Activated CD4-positive, alpha-beta memory T cell treated with anti-CD3 and anti-CD28 coated beads, Interleukin-2, amount 10 ng/mL, durations not matched to agents 7 days and 5 days (primary cell): ENCODE results near the gene SCAPER. TPM values are rescaled to one million over a fixed set of nuclear protein-coding genes. Genes with fewer than 3 reads are reported as not detected.
A peak's percentile ranks its signal among the peaks of the same experiment; 100 is the strongest.
"Not testable (repeated sequence)": the region's sequence is repeated elsewhere in the genome, so short reads cannot be mapped to it uniquely, and the experiment has no call there.

Experiments used
- CTCF ChIA-PET: fragments of 350-600 bp; sonication (Branson Sonifier 250); formaldehyde crosslinking; loops from one replicate; lab custom pipeline; 2021; ENCODE audit warnings: antibody characterized with exemption, inconsistent platforms; lab: Charles Lee
- POLR2A ChIA-PET: fragments of 350-600 bp; sonication (Branson Sonifier 250); formaldehyde crosslinking; loops from one replicate; lab custom pipeline; 2021; ENCODE audit warnings: antibody characterized with exemption; lab: Charles Lee
- DNase-seq: peaks from one replicate; pipeline ENCODE4 v3.0.0-alpha.2; 2020
- H3K27ac Mint-ChIP-seq: one replicate; pipeline ENCODE4 v1.8.0; 2021; ENCODE audit warnings: mild to moderate bottlenecking, mixed read lengths
- H3K27me3 Mint-ChIP-seq: one replicate; pipeline ENCODE4 v1.8.0; 2021; ENCODE audit warnings: mixed read lengths
- H3K36me3 Mint-ChIP-seq: one replicate; pipeline ENCODE4 v1.8.0; 2021; ENCODE audit warnings: low read depth, mixed read lengths
- H3K4me1 Mint-ChIP-seq: one replicate; pipeline ENCODE4 v1.8.0; 2021; ENCODE audit warnings: mixed read lengths
- H3K4me3 Mint-ChIP-seq: one replicate; pipeline ENCODE4 v1.8.0; 2021; ENCODE audit warnings: mild to moderate bottlenecking, mixed read lengths
- H3K9me3 Mint-ChIP-seq: one replicate; pipeline ENCODE4 v1.8.0; 2021; ENCODE audit warnings: mixed read lengths
- total RNA-seq, 2 experiments: library from RNA; stranded (reverse); gene quantifications; one replicate each; pipeline ENCODE4 v1.2.3, GENCODE V29; 2021

SCAPER gene
- total RNA-seq, 2 experiments from 2014 or later: 19.2 to 21.9 TPM

DNA sequence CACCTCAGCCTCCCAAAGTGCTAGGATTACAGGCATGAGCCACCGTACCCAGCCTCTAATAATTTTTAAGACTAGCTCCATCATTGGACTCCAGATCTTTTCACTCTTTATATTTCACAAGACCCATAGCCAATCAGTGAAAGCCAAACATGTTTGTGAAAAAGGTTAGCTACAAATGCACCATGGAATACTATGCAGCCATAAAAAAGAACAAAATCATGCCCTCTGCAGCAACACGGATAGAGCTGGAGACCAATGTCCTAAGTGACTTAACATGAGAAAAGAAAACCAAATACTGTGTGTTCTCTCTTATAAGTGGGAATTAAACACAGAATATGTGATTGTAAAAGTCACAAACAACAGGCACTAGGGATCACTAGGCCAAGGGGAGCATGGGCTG, 3.2 kb downstream of the SCAPER start:
- Mint-ChIP-seq H3K36me3 (peaks cover 4% of the 10 kb centered on the region), H3K27me3 (no peaks in the 10 kb centered on the region), H3K4me1 (peaks cover 34% of the 10 kb centered on the region), H3K27ac (no peak overlapping the region), H3K4me3 (no peak overlapping the region), H3K9me3 (no peaks in the 10 kb centered on the region)
- no peak for DNase-seq
- ChIA-PET POLR2A (no interaction called here), CTCF (no interaction called here)

DNA sequence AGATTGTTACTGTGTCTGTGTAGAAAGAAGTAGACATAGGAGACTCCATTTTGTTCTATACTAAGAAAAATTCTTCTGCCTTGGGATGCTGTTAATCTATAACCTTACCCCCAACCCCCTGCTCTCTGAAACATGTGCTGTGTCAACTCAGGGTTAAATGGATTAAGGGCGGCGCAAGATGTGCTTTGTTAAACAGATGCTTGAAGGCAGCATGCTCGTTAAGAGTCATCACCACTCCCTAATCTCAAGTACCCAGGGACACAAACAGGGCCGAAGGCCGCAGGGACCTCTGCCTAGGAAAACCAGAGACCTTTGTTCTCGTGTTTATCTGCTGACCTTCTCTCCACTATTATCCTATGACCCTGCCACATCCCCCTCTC, 5.2 kb downstream of the SCAPER start:
- H3K36me3 Mint-ChIP-seq, H3K9me3 Mint-ChIP-seq, DNase-seq, POLR2A ChIA-PET, H3K4me3 Mint-ChIP-seq, H3K27ac Mint-ChIP-seq, CTCF ChIA-PET, H3K27me3 Mint-ChIP-seq: not testable (repeated sequence)
- peaks cover 21% of the 10 kb centered on the region for H3K4me1 Mint-ChIP-seq

DNA sequence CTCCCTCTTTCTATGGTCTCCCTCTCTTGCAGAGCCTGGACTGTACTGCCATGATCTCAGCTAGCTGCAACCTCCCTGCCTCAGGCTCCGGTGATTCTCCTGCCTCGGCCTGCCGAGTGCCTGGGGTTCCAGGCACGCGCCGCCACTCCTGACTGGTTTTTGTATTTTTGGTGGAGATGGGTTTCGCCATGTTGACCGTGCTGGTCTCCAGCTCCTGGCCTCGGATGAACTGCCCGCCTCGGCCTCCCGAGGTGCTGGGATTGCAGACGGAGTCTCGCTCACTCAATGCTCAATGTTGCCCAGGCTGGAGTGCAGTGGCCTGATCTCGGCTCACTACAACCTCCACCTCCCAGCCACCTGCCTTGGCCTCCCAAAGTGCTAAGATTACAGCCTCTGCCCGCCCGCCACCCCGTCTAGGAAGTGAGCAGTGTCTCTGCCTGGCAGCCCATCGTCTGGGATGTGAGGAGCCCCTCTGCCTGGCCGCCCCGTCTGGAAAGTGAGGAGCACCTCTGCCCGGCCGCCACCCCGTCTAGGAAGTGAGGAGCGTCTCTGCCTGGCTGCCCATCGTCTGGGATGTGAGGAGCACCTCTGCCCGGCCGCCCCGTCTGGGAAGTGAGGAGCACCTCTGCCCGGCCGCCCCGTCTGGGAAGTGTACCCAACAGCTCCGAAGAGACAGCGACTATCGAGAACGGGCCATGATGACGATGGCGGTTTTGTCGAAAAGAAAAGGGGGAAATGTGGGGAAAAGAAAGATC, 5.8 kb downstream of the SCAPER start:
- Mint-ChIP-seq H3K36me3 (peaks cover 13% of the 10 kb centered on the region), H3K4me1 (peaks cover 22% of the 10 kb centered on the region)
- H3K4me3 Mint-ChIP-seq, POLR2A ChIA-PET, H3K27me3 Mint-ChIP-seq, CTCF ChIA-PET, H3K27ac Mint-ChIP-seq, DNase-seq, H3K9me3 Mint-ChIP-seq: not testable (repeated sequence)

DNA sequence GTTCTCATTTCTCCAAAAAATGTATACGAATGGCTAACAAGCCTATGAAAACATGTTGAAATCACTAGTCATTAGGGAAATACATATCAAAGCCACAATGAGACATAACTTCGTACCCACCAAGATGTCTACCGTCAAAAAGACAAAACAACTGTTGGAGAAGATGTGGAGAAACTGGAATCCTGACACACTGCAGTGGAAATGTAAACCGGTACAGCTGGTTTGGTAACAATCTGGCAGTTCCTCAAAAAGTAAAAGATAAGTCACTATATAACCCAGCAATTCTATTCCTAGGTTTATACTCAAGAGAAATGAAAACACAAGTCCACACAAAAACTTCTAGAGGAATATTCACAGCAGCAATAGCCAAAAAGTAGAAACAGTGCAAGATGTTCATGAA, 7.0 kb downstream of the SCAPER start:
- no peaks in the 10 kb centered on the region for H3K27me3 Mint-ChIP-seq
- H3K9me3 Mint-ChIP-seq: peaks cover 8% of the 10 kb centered on the region
- peaks cover 14% of the 10 kb centered on the region for H3K4me1 Mint-ChIP-seq
- no peak overlapping the region for H3K27ac Mint-ChIP-seq
- ChIA-PET POLR2A (no interaction called here), CTCF (no interaction called here)
- no peak for DNase-seq
- no peak overlapping the region for H3K4me3 Mint-ChIP-seq
- H3K36me3 Mint-ChIP-seq: peaks cover 22% of the 10 kb centered on the region

DNA sequence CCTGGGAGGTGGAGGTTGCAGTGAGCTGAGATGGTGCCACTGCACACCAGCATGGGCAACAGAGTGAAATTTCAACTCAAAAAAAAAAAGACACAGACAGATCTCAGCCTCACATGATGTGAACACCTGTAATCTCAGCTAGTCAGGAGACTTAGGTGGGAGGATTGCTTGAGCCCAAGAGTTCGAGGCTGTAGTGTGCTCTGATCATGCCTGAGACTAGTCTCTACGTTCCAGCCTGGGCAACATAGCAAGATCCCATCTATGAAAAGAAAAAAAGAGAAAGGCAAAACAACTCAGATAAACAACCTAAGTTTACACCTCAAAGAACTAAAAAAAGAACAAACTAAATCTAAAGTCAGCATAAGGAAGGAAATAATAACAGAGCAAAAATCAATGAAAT, 11.0 kb downstream of the SCAPER start:
- POLR2A ChIA-PET: no interaction called here
- DNase-seq: no peak
- Mint-ChIP-seq H3K9me3 (peaks cover 12% of the 10 kb centered on the region), H3K4me3 (no peak overlapping the region), H3K27ac (no peak overlapping the region), H3K36me3 (peaks cover 53% of the 10 kb centered on the region), H3K4me1 (peaks cover 11% of the 10 kb centered on the region), H3K27me3 (no peaks in the 10 kb centered on the region)
- CTCF ChIA-PET: no interaction called here

DNA sequence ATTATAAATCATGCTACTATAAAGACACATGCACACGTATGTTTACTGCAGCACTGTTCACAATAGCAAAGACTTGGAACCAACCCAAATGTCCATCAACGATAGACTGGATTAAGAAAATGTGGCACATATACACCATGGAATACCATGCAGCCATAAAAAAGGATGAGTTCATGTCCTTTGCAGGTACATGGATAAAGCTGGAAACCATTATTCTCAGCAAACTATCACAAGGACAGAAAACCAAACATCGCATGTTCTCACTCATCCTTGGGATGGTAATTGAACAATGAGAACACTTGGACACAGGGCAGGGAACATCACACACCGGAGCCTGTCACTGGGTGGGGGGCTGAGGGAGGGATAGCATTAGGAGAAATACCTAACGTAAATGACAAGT, 12.3 kb downstream of the SCAPER start:
- H3K27ac Mint-ChIP-seq, CTCF ChIA-PET, H3K27me3 Mint-ChIP-seq, POLR2A ChIA-PET, H3K4me3 Mint-ChIP-seq, DNase-seq: not testable (repeated sequence)
- Mint-ChIP-seq H3K9me3 (peaks cover 12% of the 10 kb centered on the region), H3K36me3 (peaks cover 55% of the 10 kb centered on the region), H3K4me1 (peaks cover 11% of the 10 kb centered on the region)

DNA sequence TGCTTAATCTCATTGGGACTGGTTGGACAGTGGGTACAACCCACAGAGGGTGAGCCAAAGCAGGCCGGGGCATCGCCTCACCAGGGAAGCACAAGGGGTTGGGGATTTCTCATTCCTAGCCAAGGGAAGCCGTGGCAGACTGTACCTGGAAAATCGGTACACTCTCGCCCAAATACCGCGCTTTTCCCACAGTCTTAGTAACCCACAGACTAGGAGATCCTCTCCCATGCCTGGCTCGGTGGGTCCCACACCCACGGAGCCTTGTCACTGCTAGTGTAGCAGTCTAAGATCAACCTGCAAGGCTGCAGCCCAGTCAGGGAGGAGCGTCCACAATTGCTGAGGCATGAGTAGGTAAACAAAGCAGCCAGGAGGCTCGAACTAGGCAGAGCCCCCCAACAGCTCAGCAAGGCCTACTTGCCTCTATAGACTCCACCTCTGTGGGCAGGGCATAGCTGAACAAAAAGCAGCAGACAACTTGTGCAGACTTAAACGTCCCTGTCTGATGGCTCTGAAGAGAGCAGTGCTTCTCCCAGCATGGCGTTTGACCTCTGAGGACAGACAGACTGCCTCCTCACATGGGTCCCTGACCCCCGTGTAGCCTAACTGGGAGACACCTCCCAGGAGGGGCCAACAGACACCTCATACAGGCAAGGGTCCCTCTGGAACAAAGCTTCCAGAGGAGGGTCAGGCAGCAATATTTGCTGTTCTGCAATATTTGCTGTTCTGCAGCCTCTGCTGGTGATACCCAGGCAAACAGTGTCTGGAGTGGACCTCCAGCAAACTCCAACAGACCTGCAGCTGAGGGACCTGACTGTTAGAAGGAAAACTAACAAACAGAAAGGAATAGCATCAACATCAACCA, 17.6 kb downstream of the SCAPER start:
- H3K27ac Mint-ChIP-seq, DNase-seq, H3K4me1 Mint-ChIP-seq, H3K4me3 Mint-ChIP-seq, H3K27me3 Mint-ChIP-seq, CTCF ChIA-PET, H3K9me3 Mint-ChIP-seq, POLR2A ChIA-PET: not testable (repeated sequence)
- H3K36me3 Mint-ChIP-seq: peaks cover 41% of the 10 kb centered on the region

DNA sequence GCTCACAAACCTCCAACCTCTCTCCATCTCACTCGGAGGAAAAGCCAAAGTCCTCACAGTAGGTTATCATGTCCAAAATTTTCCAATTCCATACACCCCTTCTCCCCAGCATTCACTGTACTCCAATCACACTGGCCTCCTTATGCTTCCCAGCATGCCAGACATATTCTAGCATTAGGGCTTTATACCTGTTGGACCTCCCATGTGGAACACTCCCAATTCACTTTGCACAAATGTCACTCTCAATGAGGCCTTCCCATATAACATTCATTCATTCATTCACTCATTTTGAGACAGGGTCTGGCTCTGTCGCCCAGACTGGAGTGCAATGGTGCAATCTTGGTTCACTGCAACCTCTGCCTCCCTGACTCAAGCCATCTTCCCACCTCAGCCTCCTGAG, 19.9 kb downstream of the SCAPER start:
- Mint-ChIP-seq H3K4me3 (no peak overlapping the region), H3K27ac (no peak overlapping the region), H3K27me3 (no peaks in the 10 kb centered on the region), H3K9me3 (peaks cover 5% of the 10 kb centered on the region), H3K36me3 (peaks cover 28% of the 10 kb centered on the region), H3K4me1 (no peaks in the 10 kb centered on the region)
- ChIA-PET POLR2A (no interaction called here), CTCF (no interaction called here)
- no peak for DNase-seq

DNA sequence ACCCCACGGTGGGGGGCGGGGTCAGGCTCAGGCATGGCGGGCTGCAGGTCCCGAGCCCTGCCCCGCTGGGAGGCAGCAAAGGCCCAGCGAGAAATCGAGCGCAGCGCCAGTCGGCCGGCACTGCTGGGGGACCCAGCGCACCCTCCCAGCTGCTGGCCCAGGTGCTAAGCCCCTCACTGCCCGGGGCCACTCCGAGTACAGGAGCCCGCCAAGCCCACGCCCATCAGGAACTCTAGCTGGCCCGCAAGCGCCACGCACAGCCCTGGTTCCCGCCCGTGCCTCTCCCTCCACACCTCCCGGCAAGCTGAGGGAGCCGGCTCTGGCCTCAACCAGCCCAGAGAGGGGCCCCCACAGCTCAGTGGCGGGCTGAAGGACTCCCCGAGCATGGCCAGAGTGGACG, 29.2 kb downstream of the SCAPER start:
- Mint-ChIP-seq H3K27ac (no peak overlapping the region), H3K4me3 (no peak overlapping the region), H3K4me1 (peaks cover 14% of the 10 kb centered on the region), H3K27me3 (no peaks in the 10 kb centered on the region), H3K36me3 (peaks cover 12% of the 10 kb centered on the region), H3K9me3 (no peaks in the 10 kb centered on the region)
- ChIA-PET POLR2A (no interaction called here), CTCF (no interaction called here)
- DNase-seq: no peak

DNA sequence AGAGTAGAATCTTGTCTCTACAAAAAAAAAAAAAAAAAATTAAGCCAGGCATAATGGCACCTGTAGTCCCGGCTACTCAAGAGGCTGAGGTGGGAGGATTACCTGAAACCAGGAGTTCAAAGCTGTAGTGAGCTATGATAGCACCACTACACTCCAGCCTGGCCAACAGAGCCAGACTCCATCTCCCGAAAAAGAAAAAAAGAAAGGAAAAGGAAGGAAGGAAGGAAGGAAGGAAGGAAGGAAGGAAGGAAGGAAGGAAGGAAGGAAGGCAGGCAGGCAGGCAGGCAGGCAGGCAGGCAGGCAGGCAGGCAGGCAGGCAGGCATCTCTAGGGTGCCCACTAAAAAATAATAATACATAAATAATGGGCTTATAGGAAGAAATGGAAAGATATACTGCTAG, 32.1 kb downstream of the SCAPER start:
- H3K4me1 Mint-ChIP-seq, H3K9me3 Mint-ChIP-seq: not testable (repeated sequence)
- POLR2A ChIA-PET: interaction anchor here (0.6 kb wide), 1 partner anchor 129 kb away, joined by 3 read pairs; no protein-coding TSS in a partner anchor

DNA sequence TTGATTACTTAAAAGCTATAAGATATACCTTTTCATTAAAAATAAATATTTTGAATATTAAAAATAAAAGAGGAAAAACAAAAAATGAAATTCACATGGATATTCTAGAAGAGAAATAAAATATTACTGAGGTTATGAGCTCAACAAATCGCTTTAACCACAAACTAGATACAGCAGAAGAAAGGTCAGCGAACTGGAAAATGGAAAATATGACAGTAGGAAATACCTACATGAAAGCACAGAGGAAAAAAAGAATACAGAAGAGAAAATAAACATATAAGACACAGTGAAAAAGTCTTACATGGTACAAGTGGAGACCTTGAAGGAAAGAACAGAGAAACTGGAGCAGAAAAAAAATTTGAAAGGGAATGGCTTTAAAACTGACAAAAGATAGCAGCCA, 33.2 kb downstream of the SCAPER start:
- Mint-ChIP-seq H3K4me3 (no peak overlapping the region), H3K36me3 (peaks cover 9% of the 10 kb centered on the region), H3K27ac (peak overlapping the region; percentile 1), H3K4me1 (peaks cover 5% of the 10 kb centered on the region), H3K9me3 (no peaks in the 10 kb centered on the region), H3K27me3 (no peaks in the 10 kb centered on the region)
- no peak for DNase-seq
- POLR2A ChIA-PET: interaction anchor here (0.8 kb wide), 1 partner anchor 9 kb away, joined by 3 read pairs; no protein-coding TSS in a partner anchor
- CTCF ChIA-PET: interaction anchor here (0.7 to 1.0 kb wide), 3 partner anchors 228 to 681 kb away, joined by 3 read pairs; no protein-coding TSS in a partner anchor

More for the DNA sequence above, 32.1 kb downstream of the SCAPER start:
- H3K27ac Mint-ChIP-seq, H3K36me3 Mint-ChIP-seq, H3K27me3 Mint-ChIP-seq, CTCF ChIA-PET, DNase-seq, H3K4me3 Mint-ChIP-seq: not testable (repeated sequence)

DNA sequence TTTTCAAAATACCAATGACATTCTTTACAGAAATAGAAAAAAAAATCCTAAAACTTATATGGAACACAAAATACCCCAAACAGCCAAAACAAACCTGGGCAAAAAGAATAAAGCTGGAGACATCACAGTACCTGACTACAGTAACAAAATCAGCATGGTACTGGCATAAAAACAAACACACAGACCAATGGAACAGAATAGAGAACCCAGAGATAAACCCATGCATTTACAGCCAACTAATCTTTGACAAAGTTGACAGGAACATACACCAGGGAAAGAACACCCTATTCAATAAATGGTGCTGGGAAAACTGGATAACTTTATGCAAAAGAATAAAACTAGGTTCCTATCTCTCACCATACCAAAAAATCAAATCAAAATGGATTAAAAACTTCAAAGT, 36.4 kb downstream of the SCAPER start:
- Mint-ChIP-seq H3K9me3 (no peaks in the 10 kb centered on the region), H3K4me1 (peaks cover 19% of the 10 kb centered on the region), H3K4me3 (no peak overlapping the region), H3K27me3 (no peaks in the 10 kb centered on the region), H3K36me3 (peaks cover 4% of the 10 kb centered on the region), H3K27ac (no peak overlapping the region)
- POLR2A ChIA-PET: no interaction called here
- CTCF ChIA-PET: no interaction called here
- DNase-seq: no peak

DNA sequence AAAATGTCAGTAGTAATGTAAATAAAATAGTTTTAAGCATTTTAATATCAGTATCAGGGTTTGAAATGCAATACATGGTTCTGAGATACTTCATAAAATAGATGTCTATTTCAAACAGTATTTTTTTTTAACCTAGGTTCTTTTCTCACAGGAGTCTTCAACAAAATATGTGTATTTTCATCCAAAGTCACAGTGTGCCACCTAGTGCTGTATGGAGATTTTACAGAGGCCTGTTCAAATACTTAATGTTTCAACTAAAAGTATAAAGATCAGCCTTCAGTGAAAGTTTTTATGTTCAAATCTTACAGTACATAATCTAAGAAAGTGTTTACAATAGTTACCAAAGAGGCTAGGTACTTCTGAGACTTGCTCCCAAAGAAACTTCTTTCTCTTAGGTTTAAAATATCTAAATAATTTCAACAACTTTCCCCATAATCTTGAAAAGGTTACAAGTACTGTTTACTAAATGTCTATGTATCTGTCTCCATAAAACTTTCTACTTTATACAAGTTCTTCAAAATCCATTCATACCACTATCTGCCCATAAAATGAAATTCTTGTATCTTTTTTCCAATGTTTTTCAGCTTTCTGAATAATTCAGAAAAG, 38.3 kb downstream of the SCAPER start:
- H3K27ac Mint-ChIP-seq: no peak overlapping the region
- H3K4me3 Mint-ChIP-seq: no peak overlapping the region
- ChIA-PET POLR2A (interaction anchor here (0.8 kb wide), 1 partner anchor 235 kb away, joined by 4 read pairs; no protein-coding TSS in a partner anchor), CTCF (interaction anchor here (2.3 kb wide), 1 partner anchor 675 kb away, joined by 7 read pairs; no protein-coding TSS in a partner anchor)
- H3K9me3 Mint-ChIP-seq: no peaks in the 10 kb centered on the region
- peaks cover 15% of the 10 kb centered on the region for H3K4me1 Mint-ChIP-seq
- no peaks in the 10 kb centered on the region for H3K27me3 Mint-ChIP-seq
- no peak for DNase-seq
- H3K36me3 Mint-ChIP-seq: peaks cover 3% of the 10 kb centered on the region
